Measurements from ENCODE around the gene FERMT3. TPM values are rescaled to one million over a fixed set of nuclear protein-coding genes. Genes with fewer than 3 reads are reported as not detected.
"Not testable (repeated sequence)": the region's sequence is repeated elsewhere in the genome, so short reads cannot be mapped to it uniquely, and the experiment has no call there.

The FERMT3 gene
- total RNA-seq, 2 experiments from 2014 or later, result 217 to 235 TPM

- Mint-ChIP-seq H3K27me3 (no peaks in the 10 kb centered on the region), H3K4me1 (peaks cover 27% of the 10 kb centered on the region), H3K36me3 (peaks cover 29% of the 10 kb centered on the region), H3K4me3 (peak overlapping the region; percentile 91), H3K9me3 (no peaks in the 10 kb centered on the region), H3K27ac (peak overlapping the region; percentile 90)
- DNase-seq, result no peak
These were observed 38.4 kb downstream of the FERMT3 start for GRCh38 chr11:64244966-64245365.

GRCh38 chr11:64245401-64245796, 38.9 kb downstream of the FERMT3 start:
- Mint-ChIP-seq H3K27ac (peak overlapping the region; percentile 90), H3K27me3 (no peaks in the 10 kb centered on the region), H3K9me3 (no peaks in the 10 kb centered on the region), H3K4me1 (peaks cover 23% of the 10 kb centered on the region), H3K4me3 (peak overlapping the region; percentile 91), H3K36me3 (peaks cover 26% of the 10 kb centered on the region)
- no peak for DNase-seq

DNA sequence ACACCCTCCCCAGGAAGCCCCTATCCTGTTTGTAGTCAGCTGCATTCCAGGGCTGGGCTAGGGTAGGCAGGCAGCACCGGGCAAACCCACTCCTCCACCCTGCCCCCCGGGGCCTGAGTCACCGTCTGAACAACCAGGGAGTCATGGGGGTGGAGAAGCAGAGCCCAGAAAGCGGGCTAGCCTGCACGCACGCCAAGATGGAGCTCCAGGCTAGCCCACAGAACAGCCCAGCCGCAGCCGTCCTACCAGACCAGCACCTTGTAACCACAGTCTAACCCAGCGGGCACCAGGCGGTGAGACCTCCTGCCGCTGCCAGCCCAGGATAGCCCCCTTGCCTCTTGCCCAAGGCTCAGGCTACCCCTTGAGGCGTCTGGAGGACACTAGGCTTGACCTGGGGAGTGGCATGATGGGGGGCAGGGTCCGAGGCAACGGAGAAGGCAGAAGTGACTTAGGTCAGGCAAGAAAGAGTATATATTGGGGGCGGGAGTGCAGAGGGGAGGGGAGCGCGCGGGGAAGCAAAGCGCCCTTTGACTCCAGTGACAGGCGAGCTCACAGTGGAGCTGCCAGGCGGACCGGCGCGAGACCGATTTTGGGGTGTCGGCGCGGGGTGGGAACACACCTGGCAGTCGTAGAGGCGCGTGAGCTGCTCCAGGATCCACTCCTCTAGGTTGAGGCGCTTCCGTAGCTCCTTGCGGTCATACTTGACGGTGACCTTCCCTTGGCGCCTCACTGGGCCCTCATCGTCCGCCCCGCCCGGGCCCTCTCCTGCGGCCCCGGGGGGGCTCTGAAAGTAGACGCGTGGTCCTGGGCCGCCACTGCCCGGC, 39.5 kb downstream of the FERMT3 start:
- Mint-ChIP-seq H3K4me1 (peaks cover 24% of the 10 kb centered on the region), H3K27ac (peak overlapping the region; percentile 90), H3K4me3 (peak overlapping the region; percentile 91), H3K36me3 (peaks cover 23% of the 10 kb centered on the region), H3K9me3 (no peaks in the 10 kb centered on the region), H3K27me3 (no peaks in the 10 kb centered on the region)
- DNase-seq, result peak; percentile 79

GRCh38 chr11:64246621-64246870, 40.0 kb downstream of the FERMT3 start:
- Mint-ChIP-seq H3K4me3 (peak overlapping the region; percentile 84), H3K4me1 (peaks cover 24% of the 10 kb centered on the region), H3K36me3 (peaks cover 21% of the 10 kb centered on the region)
- H3K9me3 Mint-ChIP-seq, DNase-seq, H3K27ac Mint-ChIP-seq, H3K27me3 Mint-ChIP-seq: not testable (repeated sequence)

- no peaks in the 10 kb centered on the region for H3K9me3 Mint-ChIP-seq
These were observed 40.6 kb downstream of the FERMT3 start, which contains the start of gene PPP1R14B for GRCh38 chr11:64246871-64247728. TSS of gene PPP1R14B (minus strand) at chr11:64246943. CDS start at chr11:64246673, 270 bp downstream.

GRCh38 chr11:64247729-64248531, 41.4 kb downstream of the FERMT3 start:
- H3K4me3 Mint-ChIP-seq, result peak overlapping the region; percentile 48
- no peak overlapping the region for H3K27ac Mint-ChIP-seq
- no peaks in the 10 kb centered on the region for H3K27me3 Mint-ChIP-seq
- no peaks in the 10 kb centered on the region for H3K9me3 Mint-ChIP-seq
- peaks cover 30% of the 10 kb centered on the region for H3K4me1 Mint-ChIP-seq
- peaks cover 15% of the 10 kb centered on the region for H3K36me3 Mint-ChIP-seq
- DNase-seq, result no peak

More at GRCh38 chr11:64246871-64247728, 40.6 kb downstream of the FERMT3 start, which contains the start of gene PPP1R14B:
- Mint-ChIP-seq H3K36me3 (peaks cover 21% of the 10 kb centered on the region), H3K4me3 (peak within 1 kb of the TSS; percentile 91), H3K27ac (peak within 1 kb of the TSS; percentile 90), H3K4me1 (peaks cover 29% of the 10 kb centered on the region), H3K27me3 (no peaks in the 10 kb centered on the region)
- peak; percentile 85 for DNase-seq

DNA sequence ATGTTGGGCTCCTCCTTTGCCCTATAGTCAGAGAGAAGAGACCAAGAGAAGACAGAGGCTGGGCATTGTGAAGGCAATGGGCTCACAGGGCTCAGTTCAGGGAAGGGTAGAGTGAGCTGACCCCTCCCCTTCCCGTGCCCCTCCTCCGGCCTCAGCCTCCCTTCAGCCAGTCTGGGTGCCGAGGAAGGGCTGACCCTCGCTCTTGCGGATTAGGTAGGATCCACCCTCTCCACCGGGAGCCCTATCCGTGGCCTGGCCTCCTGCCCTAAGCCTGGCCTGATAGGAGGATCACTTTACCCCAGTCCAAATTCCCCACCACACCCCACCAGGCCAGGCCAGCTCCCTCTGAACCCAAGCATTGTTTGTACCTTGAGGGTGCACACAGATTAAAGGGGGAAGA, 42.1 kb downstream of the FERMT3 start:
- H3K27ac Mint-ChIP-seq, result no peak overlapping the region
- H3K4me3 Mint-ChIP-seq, result no peak overlapping the region
- peaks cover 10% of the 10 kb centered on the region for H3K36me3 Mint-ChIP-seq
- H3K9me3 Mint-ChIP-seq, result no peaks in the 10 kb centered on the region
- no peaks in the 10 kb centered on the region for H3K27me3 Mint-ChIP-seq
- DNase-seq, result no peak
- H3K4me1 Mint-ChIP-seq, result peaks cover 24% of the 10 kb centered on the region

DNA sequence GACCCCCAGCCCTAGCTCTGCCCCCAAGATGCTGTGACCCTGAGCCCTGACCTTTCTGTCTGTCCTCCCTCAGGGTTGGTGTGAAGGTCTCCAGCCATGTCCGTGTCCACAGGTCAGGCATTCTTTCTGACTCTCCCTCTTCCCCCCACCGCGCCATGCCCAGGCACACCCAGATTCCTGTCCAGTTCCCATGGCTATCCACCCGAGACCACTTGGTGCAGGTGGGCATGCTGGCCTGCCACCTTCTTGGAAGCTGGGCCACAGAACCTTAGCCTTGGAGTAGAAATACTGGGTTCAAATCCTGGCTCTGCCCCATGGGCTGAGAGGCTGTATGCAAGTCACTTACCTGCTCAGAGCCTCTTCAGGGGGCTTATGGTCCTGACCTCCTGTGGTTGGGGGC, 42.5 kb downstream of the FERMT3 start:
- Mint-ChIP-seq H3K27me3 (no peaks in the 10 kb centered on the region), H3K9me3 (no peaks in the 10 kb centered on the region), H3K4me1 (peaks cover 19% of the 10 kb centered on the region), H3K4me3 (no peak overlapping the region), H3K36me3 (peaks cover 7% of the 10 kb centered on the region), H3K27ac (no peak overlapping the region)
- DNase-seq, result no peak

DNA sequence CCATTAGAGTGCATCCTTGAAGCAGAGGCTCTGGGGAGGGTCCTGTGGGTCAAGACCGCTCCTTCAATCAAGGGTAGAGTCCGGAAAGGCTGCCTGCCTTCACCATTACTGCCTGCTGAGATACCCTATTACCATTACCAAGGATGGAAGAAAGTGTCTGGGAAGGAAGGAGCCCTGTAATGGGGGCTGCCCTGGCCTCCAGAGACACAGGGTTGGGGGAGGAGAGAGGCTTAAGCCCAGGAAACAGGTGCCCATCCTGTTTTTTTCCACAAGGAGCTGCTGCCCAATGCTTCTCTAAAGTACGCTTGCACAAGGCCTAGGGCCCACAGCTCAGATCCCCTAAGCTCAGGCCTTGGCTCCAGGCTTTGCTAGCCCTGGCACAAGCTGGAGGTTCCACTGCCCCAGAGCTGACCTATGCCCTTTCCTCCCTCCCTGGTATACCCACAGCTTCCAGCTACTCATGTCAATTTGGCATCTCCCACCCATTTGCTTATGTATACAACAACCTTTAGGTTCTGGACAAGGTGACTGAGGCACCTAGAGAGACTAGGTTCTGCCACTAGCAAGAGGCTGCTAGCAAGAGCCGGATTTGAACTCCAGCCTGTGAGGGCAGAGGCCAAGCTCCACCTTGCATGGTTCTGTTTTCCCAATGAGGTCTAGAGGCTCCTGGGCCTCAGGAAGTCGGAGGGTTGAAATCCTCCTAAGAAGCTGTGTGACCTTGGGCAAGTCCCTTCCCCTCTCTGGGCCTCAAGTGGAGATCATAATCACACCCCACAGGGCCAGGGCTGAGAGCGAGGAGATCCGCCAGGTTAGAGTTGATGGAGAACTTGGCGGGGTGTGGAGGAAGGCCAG, 43.3 kb downstream of the FERMT3 start:
- H3K36me3 Mint-ChIP-seq, result peaks cover 7% of the 10 kb centered on the region
- H3K27ac Mint-ChIP-seq, result no peak overlapping the region
- H3K4me1 Mint-ChIP-seq, result peaks cover 16% of the 10 kb centered on the region
- DNase-seq, result no peak
- no peak overlapping the region for H3K4me3 Mint-ChIP-seq
- H3K27me3 Mint-ChIP-seq, result no peaks in the 10 kb centered on the region
- no peaks in the 10 kb centered on the region for H3K9me3 Mint-ChIP-seq

- DNase-seq, result no peak
- no peaks in the 10 kb centered on the region for H3K27me3 Mint-ChIP-seq
- peaks cover 16% of the 10 kb centered on the region for H3K4me1 Mint-ChIP-seq
- H3K27ac Mint-ChIP-seq, result no peak overlapping the region
- no peaks in the 10 kb centered on the region for H3K9me3 Mint-ChIP-seq
- peaks cover 6% of the 10 kb centered on the region for H3K36me3 Mint-ChIP-seq
- peak overlapping the region; percentile 79 for H3K4me3 Mint-ChIP-seq
These were observed 44.0 kb downstream of the FERMT3 start for GRCh38 chr11:64250415-64251015.

GRCh38 chr11:64251016-64251752, 44.7 kb downstream of the FERMT3 start, which contains the start of gene PLCB3:
TSS of gene PLCB3 (plus strand) at chr11:64251530. CDS start at chr11:64251650, 120 bp downstream.
- Mint-ChIP-seq H3K4me3 (peak within 1 kb of the TSS; percentile 91), H3K9me3 (no peaks in the 10 kb centered on the region), H3K4me1 (peaks cover 16% of the 10 kb centered on the region), H3K27ac (peak within 1 kb of the TSS; percentile 11), H3K27me3 (no peaks in the 10 kb centered on the region), H3K36me3 (no peaks in the 10 kb centered on the region)
- peak; percentile 63 for DNase-seq

- Mint-ChIP-seq H3K9me3 (no peaks in the 10 kb centered on the region), H3K27ac (peak overlapping the region; percentile 11), H3K36me3 (no peaks in the 10 kb centered on the region), H3K4me1 (peaks cover 16% of the 10 kb centered on the region), H3K27me3 (no peaks in the 10 kb centered on the region), H3K4me3 (peak overlapping the region; percentile 91)
- DNase-seq, result no peak
These were observed 45.2 kb downstream of the FERMT3 start for GRCh38 chr11:64251753-64252002.
